Progenitor cell of endocrine pancreas (in vitro differentiated cells): ENCODE data around the gene BNC2. TPM values are rescaled to one million over a fixed set of nuclear protein-coding genes. Genes with fewer than 3 reads are reported as not detected.
A peak's percentile ranks its signal among the peaks of the same experiment; 100 is the strongest.

ENCODE experiments used
- DNase-seq: peaks from one replicate; pipeline ENCODE4 v3.0.0; 2021; ENCODE audit warnings: low spot score; ENCODE audit not compliant: unreplicated experiment
- H3K27ac Mint-ChIP-seq: 2 replicates; pipeline ENCODE4 v1.8.0; 2021; ENCODE audit warnings: mild to moderate bottlenecking, moderate library complexity, mixed read lengths
- H3K27me3 Mint-ChIP-seq: 2 replicates; pipeline ENCODE4 v1.8.0; 2021; ENCODE audit warnings: mixed read lengths
- H3K36me3 Mint-ChIP-seq: 2 replicates; pipeline ENCODE4 v1.8.0; 2022; ENCODE audit warnings: mixed read lengths; ENCODE audit not compliant: insufficient read depth
- H3K4me1 Mint-ChIP-seq: 2 replicates; pipeline ENCODE4 v1.8.0; 2021; ENCODE audit warnings: low read depth, mixed read lengths
- H3K4me3 Mint-ChIP-seq: 2 replicates; pipeline ENCODE4 v1.8.0; 2021; ENCODE audit warnings: low read depth, mild to moderate bottlenecking, moderate library complexity, mixed read lengths
- H3K9me3 Mint-ChIP-seq: 2 replicates; pipeline ENCODE4 v1.8.0; 2021; ENCODE audit warnings: low read depth, mixed read lengths
- CTCF ChIP-seq: fragments of 200-600 bp; sonication (generic); IDR thresholded peaks from one replicate; pipeline ENCODE4 v1.5.0; 2021; ENCODE audit warnings: antibody characterized with exemption, mild to moderate bottlenecking; ENCODE audit not compliant: unreplicated experiment
- total RNA-seq: library from RNA; stranded (reverse); gene quantifications from 2 replicates; pipeline ENCODE4 v1.2.1, GENCODE V29; 2021

The BNC2 gene
- total RNA-seq, 1 donor from 2014 or later, result 1.0 TPM

- no peak overlapping the region for H3K4me3 Mint-ChIP-seq
- H3K27me3 Mint-ChIP-seq, result no peaks in the 10 kb centered on the region
- DNase-seq, result no peak
- H3K9me3 Mint-ChIP-seq, result no peaks in the 10 kb centered on the region
- H3K4me1 Mint-ChIP-seq, result peaks cover 3% of the 10 kb centered on the region
- no peaks in the 10 kb centered on the region for H3K36me3 Mint-ChIP-seq
- H3K27ac Mint-ChIP-seq, result peak overlapping the region; percentile 49
- no peak for TF ChIP-seq CTCF
These were observed 103.1 kb downstream of the BNC2 start for GRCh38 chr9:16767366-16767765.

GRCh38 chr9:16763946-16764345, 106.5 kb downstream of the BNC2 start:
- no peaks in the 10 kb centered on the region for H3K36me3 Mint-ChIP-seq
- H3K4me3 Mint-ChIP-seq, result no peak overlapping the region
- no peaks in the 10 kb centered on the region for H3K9me3 Mint-ChIP-seq
- no peaks in the 10 kb centered on the region for H3K27me3 Mint-ChIP-seq
- DNase-seq, result no peak
- no peak for TF ChIP-seq CTCF
- no peaks in the 10 kb centered on the region for H3K4me1 Mint-ChIP-seq
- no peak overlapping the region for H3K27ac Mint-ChIP-seq

GRCh38 chr9:16755467-16756160, 114.9 kb downstream of the BNC2 start:
- TF ChIP-seq CTCF, result no peak
- H3K4me3 Mint-ChIP-seq, result no peak overlapping the region
- no peak for DNase-seq
- peaks cover 4% of the 10 kb centered on the region for H3K27me3 Mint-ChIP-seq
- no peak overlapping the region for H3K27ac Mint-ChIP-seq
- no peaks in the 10 kb centered on the region for H3K9me3 Mint-ChIP-seq
- H3K36me3 Mint-ChIP-seq, result no peaks in the 10 kb centered on the region
- H3K4me1 Mint-ChIP-seq, result peaks cover 4% of the 10 kb centered on the region

GRCh38 chr9:16754662-16755061, 115.8 kb downstream of the BNC2 start:
- Mint-ChIP-seq H3K4me1 (peaks cover 4% of the 10 kb centered on the region), H3K27me3 (peaks cover 4% of the 10 kb centered on the region), H3K27ac (no peak overlapping the region), H3K9me3 (no peaks in the 10 kb centered on the region), H3K4me3 (no peak overlapping the region), H3K36me3 (no peaks in the 10 kb centered on the region)
- DNase-seq, result no peak
- no peak for TF ChIP-seq CTCF

GRCh38 chr9:16753256-16753655, 117.2 kb downstream of the BNC2 start:
- Mint-ChIP-seq H3K4me3 (no peak overlapping the region), H3K27me3 (peaks cover 4% of the 10 kb centered on the region), H3K4me1 (peaks cover 4% of the 10 kb centered on the region), H3K27ac (no peak overlapping the region), H3K9me3 (no peaks in the 10 kb centered on the region), H3K36me3 (no peaks in the 10 kb centered on the region)
- no peak for TF ChIP-seq CTCF
- DNase-seq, result no peak
